Prostate gland (tissue), 2 donors: ENCODE results near the gene RBM12. TPM values are rescaled to one million over a fixed set of nuclear protein-coding genes. Genes with fewer than 3 reads are reported as not detected.

Source experiments
- DNase-seq: peaks from one replicate; pipeline ENCODE4 v3.0.0-alpha.2; 2019; ENCODE audit warnings: low spot score
- H3K27ac ChIP-seq, 2 donors: fragments of 200-600 bp; sonication (generic); 2 replicates each; pipeline ENCODE4 v1.5.1; 2017 to 2019
- H3K27me3 ChIP-seq: fragments of 200-600 bp; sonication (generic); replicated peaks from 2 replicates; pipeline ENCODE4 v1.5.1; 2019; ENCODE audit not compliant: insufficient read depth
- H3K36me3 ChIP-seq, 2 donors: fragments of 200-600 bp; sonication (generic); 1 replicate in 1 of 2; 2 replicates in 1 of 2; pipeline versions ENCODE4 v1.5.1 to v1.8.1; 2017 to 2019
- H3K4me1 ChIP-seq: fragments of 200-600 bp; sonication (generic); replicated peaks from 2 replicates; pipeline ENCODE4 v1.5.1; 2019
- H3K4me3 ChIP-seq, 2 donors: fragments of 200-600 bp; sonication (generic); 2 replicates each; pipeline ENCODE4 v1.5.1; 2017 to 2019
- H3K9me3 ChIP-seq: fragments of 200-600 bp; sonication (generic); 2 replicates; pipeline ENCODE4 v1.5.1; 2017
- POLR2A ChIP-seq: fragments of 450-650 bp; IDR thresholded peaks from one replicate; pipeline ENCODE4 v1.6.1; 2016; ENCODE audit warnings: antibody characterized with exemption, mild to moderate bottlenecking
- POLR2AphosphoS5 ChIP-seq: sonication (generic); formaldehyde crosslinking; IDR thresholded peaks from one replicate; pipeline ENCODE4 v1.6.1; 2017; ENCODE audit warnings: antibody characterized with exemption
- WGBS: methylation state at CpG from one replicate; pipeline ENCODE4 v1.1.5; 2018; 5-methylcytosine and 5-hydroxymethylcytosine counted together
- intact Hi-C: fragments of 100-400 bp; cut with DNase I; formaldehyde crosslinking; loops from one replicate; pipeline ENCODE4 v1.14.2; 2022
- total RNA-seq, 2 donors: library from RNA; depleted of rRNA; stranded (reverse); fragments of >200 nt; gene quantifications; one replicate each; pipeline ENCODE4 v1.1.0, GENCODE V29; 2016
- TF ChIP-seq, protein P1 (sequence below), 4 experiments: fragments of 200-600 bp in 2 of 4; fragments of 450-650 bp in 2 of 4; sonication (generic) in 2 of 4; IDR thresholded peaks; 1 replicate in 3 of 4; 2 replicates in 1 of 4; pipeline ENCODE4 v1.5.1; 2016 to 2019; ENCODE audit warnings: antibody characterized with exemption in 4 of 4, mild to moderate bottlenecking in 2 of 4, moderate library complexity in 2 of 4

RBM12 gene
- total RNA-seq, 2 donors from 2014 or later: 31.8 to 38.9 TPM

DNA sequence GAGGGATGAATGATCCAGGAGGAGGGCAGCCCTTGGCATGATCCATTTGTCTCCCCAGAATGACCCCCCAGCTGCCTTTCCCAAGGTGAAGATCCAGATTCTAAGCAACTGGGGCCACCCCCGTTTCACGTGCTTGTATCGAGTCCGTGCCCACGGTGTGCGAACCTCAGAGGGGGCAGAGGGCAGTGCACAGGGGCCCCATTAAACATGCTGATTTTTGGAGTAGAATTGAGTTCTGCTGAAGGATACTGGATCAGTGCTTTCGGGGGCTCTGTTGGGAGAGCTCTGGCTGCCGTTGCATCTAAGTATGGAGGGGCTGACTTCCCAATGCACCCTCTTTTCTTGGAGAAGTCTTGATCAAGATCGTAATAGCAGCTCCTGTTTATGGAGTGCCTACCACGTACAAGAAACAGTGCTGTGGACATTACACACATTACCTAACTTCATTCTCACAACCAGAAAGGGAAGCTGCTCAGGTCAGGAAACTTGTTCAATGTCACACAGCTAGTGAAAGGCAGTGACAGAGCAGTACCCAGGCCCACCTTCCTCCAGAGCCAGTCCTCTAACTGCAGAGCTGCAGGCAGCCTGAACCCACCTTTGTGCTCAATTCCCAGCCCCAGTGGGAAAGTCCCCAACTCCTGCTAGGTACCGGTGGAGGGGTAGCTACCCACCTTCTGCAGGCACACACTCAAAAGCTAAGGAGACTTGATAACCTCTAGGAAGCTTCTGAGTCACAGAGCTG, 43.7 kb downstream of the RBM12 start:
- no peak for DNase-seq
- no peaks in the 10 kb centered on the region for H3K9me3 ChIP-seq
- no peak overlapping the region for H3K27ac ChIP-seq
- H3K4me1 ChIP-seq: peaks cover 9% of the 10 kb centered on the region
- no peak overlapping the region for H3K4me3 ChIP-seq
- H3K36me3 ChIP-seq: peaks cover 0 to 7% of the 10 kb centered on the region in 2 donors
- intact Hi-C loops: no loop called here
- H3K27me3 ChIP-seq: no peaks in the 10 kb centered on the region
- TF ChIP-seq, protein P1, sequence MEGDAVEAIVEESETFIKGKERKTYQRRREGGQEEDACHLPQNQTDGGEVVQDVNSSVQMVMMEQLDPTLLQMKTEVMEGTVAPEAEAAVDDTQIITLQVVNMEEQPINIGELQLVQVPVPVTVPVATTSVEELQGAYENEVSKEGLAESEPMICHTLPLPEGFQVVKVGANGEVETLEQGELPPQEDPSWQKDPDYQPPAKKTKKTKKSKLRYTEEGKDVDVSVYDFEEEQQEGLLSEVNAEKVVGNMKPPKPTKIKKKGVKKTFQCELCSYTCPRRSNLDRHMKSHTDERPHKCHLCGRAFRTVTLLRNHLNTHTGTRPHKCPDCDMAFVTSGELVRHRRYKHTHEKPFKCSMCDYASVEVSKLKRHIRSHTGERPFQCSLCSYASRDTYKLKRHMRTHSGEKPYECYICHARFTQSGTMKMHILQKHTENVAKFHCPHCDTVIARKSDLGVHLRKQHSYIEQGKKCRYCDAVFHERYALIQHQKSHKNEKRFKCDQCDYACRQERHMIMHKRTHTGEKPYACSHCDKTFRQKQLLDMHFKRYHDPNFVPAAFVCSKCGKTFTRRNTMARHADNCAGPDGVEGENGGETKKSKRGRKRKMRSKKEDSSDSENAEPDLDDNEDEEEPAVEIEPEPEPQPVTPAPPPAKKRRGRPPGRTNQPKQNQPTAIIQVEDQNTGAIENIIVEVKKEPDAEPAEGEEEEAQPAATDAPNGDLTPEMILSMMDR (IDR thresholded peaks at IDR 0.05): no peak
- TF ChIP-seq POLR2A: no peak
- no peak for TF ChIP-seq POLR2AphosphoS5
- 89% methylated on average over 11 of the region's 11 CpGs for WGBS

DNA sequence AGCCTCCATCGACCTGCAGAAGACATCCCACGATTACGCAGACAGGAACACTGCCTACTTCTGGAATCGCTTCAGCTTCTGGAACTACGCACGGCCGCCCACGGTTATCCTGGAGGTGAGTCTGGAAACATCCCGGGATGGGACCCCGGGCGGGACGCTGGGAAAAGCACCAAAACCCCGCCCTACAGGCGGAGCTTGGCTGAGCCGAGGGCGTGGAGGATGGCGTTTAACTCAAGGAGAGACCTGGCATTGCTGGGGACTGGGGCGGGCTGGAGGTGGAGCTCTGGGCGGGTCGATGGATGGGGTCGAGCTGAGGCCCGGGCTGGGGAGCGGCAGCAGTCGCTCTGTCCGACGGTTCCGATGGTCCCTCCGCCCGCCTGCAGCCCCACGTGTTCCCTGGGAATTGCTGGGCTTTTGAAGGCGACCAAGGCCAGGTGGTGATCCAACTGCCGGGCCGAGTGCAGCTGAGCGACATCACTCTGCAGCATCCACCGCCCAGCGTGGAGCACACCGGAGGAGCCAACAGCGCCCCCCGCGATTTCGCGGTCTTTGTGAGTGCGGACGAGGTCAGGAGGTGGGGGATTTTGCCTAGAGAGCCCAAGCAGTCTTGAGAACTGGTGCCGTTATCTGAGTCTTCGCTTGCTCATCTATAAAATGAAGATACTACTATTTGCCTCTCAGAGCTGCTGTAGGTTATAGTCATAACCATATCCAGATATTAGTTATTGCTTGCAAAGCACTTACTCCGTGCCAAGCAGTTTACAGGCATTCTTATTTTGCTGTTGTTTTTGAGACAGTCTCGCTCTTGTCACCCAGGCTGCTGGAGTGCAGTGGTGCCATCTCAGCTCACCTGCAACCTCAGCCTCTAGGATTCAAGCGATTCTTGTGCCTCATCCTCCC, 45.3 kb downstream of the RBM12 start:
- Histone ChIP-seq H3K27ac (peak overlapping the region in 1 of 2 donors; percentile 10), H3K9me3 (no peaks in the 10 kb centered on the region), H3K27me3 (no peaks in the 10 kb centered on the region), H3K4me3 (peak overlapping the region; percentile 29 to 36), H3K4me1 (peaks cover 9% of the 10 kb centered on the region), H3K36me3 (no peaks in the 10 kb centered on the region)
- intact Hi-C loops: loop anchor here (5.0 to 10.0 kb wide), 3 partner anchors 43 to 263 kb away; partner anchors contain the start of genes CPNE1 and RBM12
- 7% methylated on average over 49 of the region's 49 CpGs for WGBS
- peak; percentile 66 for DNase-seq
- TF ChIP-seq POLR2A (peak; percentile 45), POLR2AphosphoS5 (peak; percentile 40)
- TF ChIP-seq, protein P1 (IDR thresholded peaks at IDR 0.05): peak in 2 of 4 experiments; percentile 6 to 13

DNA sequence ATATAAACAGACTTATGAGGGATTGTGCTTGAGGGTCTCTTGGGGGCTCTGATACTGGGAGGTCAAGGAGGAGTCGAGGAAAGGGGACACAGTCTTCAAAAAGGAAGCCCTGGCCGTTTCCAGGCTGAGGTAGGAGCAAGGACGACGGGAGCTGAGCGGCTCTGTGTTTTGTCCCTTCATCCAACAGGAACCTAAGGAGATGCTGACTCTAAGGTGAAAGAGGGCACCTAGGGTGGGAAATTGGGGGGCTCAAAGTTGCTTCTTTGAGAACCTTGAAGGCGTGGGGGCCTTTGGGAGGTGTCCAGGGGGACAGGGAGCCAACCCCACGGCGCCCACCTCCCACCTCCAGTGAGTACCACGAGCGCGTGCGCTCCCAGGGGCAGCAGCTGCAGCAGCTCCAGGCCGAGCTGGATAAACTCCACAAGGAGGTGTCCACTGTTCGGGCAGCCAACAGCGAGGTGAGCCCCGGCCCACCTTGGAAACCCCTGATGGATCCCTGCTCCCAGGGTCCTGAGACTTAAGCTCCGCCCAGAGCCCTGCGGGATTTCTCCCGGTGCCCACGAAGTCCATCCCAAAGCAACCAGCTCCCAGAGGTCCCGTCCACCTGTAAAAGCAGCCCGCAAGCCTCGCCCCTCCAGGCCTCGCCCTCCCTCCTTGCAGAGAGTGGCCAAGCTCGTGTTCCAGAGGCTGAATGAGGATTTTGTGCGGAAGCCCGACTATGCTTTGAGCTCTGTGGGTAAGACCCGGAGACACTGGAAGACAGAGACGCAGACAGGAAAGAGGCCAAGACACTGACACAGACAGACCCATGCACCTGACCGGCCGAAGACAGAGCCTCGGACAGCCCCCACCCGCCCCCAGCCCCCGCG, 46.2 kb downstream of the RBM12 start:
- TF ChIP-seq POLR2AphosphoS5: no peak
- TF ChIP-seq POLR2A: no peak
- TF ChIP-seq, protein P1 (IDR thresholded peaks at IDR 0.05): no peak
- Histone ChIP-seq H3K9me3 (no peaks in the 10 kb centered on the region), H3K36me3 (no peaks in the 10 kb centered on the region), H3K4me3 (peak overlapping the region; percentile 29 to 36), H3K4me1 (peaks cover 9% of the 10 kb centered on the region), H3K27me3 (no peaks in the 10 kb centered on the region), H3K27ac (peak overlapping the region in 1 of 2 donors; percentile 88)
- DNase-seq: no peak
- intact Hi-C loops: loop anchor here (5.0 to 10.0 kb wide), 3 partner anchors 44 to 264 kb away; partner anchors contain the start of genes CPNE1 and RBM12
- 10% methylated on average over 35 of the region's 35 CpGs for WGBS

DNA sequence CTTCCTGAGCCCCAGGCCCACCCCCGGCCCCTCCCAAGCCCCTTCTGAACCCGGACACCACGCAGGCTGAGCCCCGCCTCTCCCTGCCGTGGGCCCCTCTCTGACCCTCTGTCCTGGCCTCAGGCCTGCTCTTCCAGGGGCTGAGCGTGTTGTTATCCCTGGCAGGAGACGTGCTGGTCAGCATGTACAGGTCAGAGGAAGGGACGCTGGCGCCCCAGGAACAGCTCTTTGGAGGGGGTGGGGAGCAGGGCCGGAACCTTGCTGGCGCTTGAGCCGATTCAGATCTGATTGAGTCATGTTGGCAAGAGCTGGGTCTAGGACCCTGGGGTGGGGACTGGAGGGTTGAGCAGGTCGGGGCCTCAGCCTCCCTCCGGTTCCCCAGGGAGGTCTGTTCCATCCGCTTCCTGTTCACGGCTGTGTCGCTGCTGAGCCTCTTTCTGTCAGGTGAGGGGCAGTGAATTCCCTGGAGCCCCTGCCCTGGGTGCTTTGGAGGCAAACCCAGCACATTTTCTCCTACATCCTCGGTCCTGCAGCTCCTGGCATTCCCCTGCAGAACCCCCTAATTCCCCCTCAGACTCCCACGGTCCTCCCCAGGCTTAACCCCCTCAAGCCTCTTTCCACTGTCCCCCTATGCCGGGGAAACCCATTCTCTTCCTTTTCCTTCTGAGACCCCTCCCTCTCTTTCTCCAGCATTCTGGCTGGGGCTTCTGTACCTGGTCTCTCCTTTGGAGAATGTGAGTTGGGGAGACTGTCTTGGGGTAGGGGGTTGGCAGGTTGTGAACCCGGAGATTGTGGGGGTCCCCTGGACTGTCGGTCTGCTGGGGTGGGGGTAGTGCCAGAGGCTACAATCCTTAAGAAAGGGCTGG, 47.1 kb downstream of the RBM12 start:
- Histone ChIP-seq H3K36me3 (no peaks in the 10 kb centered on the region), H3K27me3 (no peaks in the 10 kb centered on the region), H3K9me3 (no peaks in the 10 kb centered on the region), H3K4me1 (peaks cover 9% of the 10 kb centered on the region), H3K4me3 (peak overlapping the region; percentile 37 to 38), H3K27ac (peak overlapping the region; percentile 72 to 88)
- TF ChIP-seq, protein P1 (IDR thresholded peaks at IDR 0.05): peak in 2 of 4 experiments; percentile 28 to 32
- no peak for TF ChIP-seq POLR2AphosphoS5
- intact Hi-C loops: loop anchor here (5.0 to 10.0 kb wide), 3 partner anchors 45 to 265 kb away; partner anchors contain the start of genes CPNE1 and RBM12
- no peak for DNase-seq
- 22% methylated on average over 22 of the region's 22 CpGs for WGBS
